BJ (cell line): ENCODE data around the gene MFSD2A. TPM values are rescaled to one million over a fixed set of nuclear protein-coding genes. Genes with fewer than 3 reads are reported as not detected.

Experiments used
- CTCF ChIA-PET: fragments of 350-600 bp; formaldehyde crosslinking; extraction: SDS; loops from one replicate; lab custom pipeline; 2021; ENCODE audit warnings: antibody characterized with exemption, inconsistent platforms; lab: Yijun Ruan, JAX
- POLR2A ChIA-PET: fragments of 300-600 bp; sonication (Branson Sonifier 250); formaldehyde crosslinking; extraction: SDS; loops from one replicate; lab custom pipeline; 2021; ENCODE audit warnings: antibody characterized with exemption; lab: Charles Lee
- DNase-seq: peaks from one replicate; pipeline ENCODE4 v3.0.0-alpha.2; 2011; ENCODE audit warnings: low read depth
- H3K27me3 ChIP-seq: 2 replicates; pipeline ENCODE4 v1.6.0; 2011; ENCODE audit warnings: low read length; ENCODE audit not compliant: control insufficient read depth, insufficient read depth
- H3K36me3 ChIP-seq: 2 replicates; pipeline ENCODE4 v1.5.1; 2011; ENCODE audit warnings: low read length; ENCODE audit not compliant: control insufficient read depth, insufficient read depth
- H3K4me3 ChIP-seq: 2 replicates; pipeline ENCODE4 v1.5.1; 2011; ENCODE audit warnings: low read depth, mild to moderate bottlenecking, control low read depth, low read length
- CTCF ChIP-seq: IDR thresholded peaks from 2 replicates; pipeline ENCODE4 v1.5.1; 2011; ENCODE audit warnings: low read depth, mild to moderate bottlenecking, control low read depth, inconsistent platforms, low read length, moderate library complexity; ENCODE audit not compliant: insufficient read depth
- polyA minus RNA-seq: library from RNA; depleted of rRNA, polyadenylated mRNA; stranded (reverse); fragments of >200 nt; gene quantifications from 2 replicates; pipeline ENCODE4 v1.2.3, GENCODE V29; 2011; rRNA and poly(A)+ RNA removed
- polyA plus RNA-seq: library from polyadenylated mRNA; depleted of rRNA; stranded (reverse); fragments of >200 nt; gene quantifications from 2 replicates; pipeline ENCODE4 v1.2.3, GENCODE V29; 2011; rRNA removed

Gene MFSD2A
- polyA plus RNA-seq = 0.94 and 2.0 TPM in 2 replicates
- polyA minus RNA-seq = 1.4 and 2.2 TPM in 2 replicates

- H3K27me3 ChIP-seq = no peaks in the 10 kb centered on the region
- TF ChIP-seq CTCF = no peak
- peak within 1 kb of the TSS; percentile 52 for H3K4me3 ChIP-seq
- peak; percentile 52 for DNase-seq
- ChIA-PET CTCF (interaction anchor here (1.2 to 9.2 kb wide), 8 partner anchors 12 to 78 kb away, joined by 3 to 47 read pairs (median 6); partner anchors contain the start of gene MYCL), POLR2A (no interaction called here)
- H3K36me3 ChIP-seq = no peaks in the 10 kb centered on the region
These were observed at the start of gene MFSD2A for GRCh38 chr1:39954870-39955546. Gene MFSD2A (plus strand): TSS chr1:39955145. CDS start chr1:39955293, 148 bp downstream.

GRCh38 chr1:39905172-39905571, 49.8 kb upstream of the MFSD2A start:
- no peak for TF ChIP-seq CTCF
- H3K4me3 ChIP-seq = no peak overlapping the region
- H3K27me3 ChIP-seq = peaks cover 7% of the 10 kb centered on the region
- no peaks in the 10 kb centered on the region for H3K36me3 ChIP-seq
- no peak for DNase-seq
- POLR2A ChIA-PET = no interaction called here
- CTCF ChIA-PET = interaction anchor here (1.0 to 1.2 kb wide), 2 partner anchors 89 to 106 kb away, joined by 3 read pairs; no protein-coding TSS in a partner anchor

- CTCF ChIA-PET = interaction anchor here (1.0 to 3.1 kb wide), 4 partner anchors 11 to 67 kb away, joined by 3 to 19 read pairs (median 6); partner anchors contain the start of gene TRIT1
- Histone ChIP-seq H3K27me3 (peaks cover 4% of the 10 kb centered on the region), H3K4me3 (no peak overlapping the region), H3K36me3 (no peaks in the 10 kb centered on the region)
- no peak for TF ChIP-seq CTCF
- POLR2A ChIA-PET = interaction anchor here (0.5 kb wide), 1 partner anchor 96 kb away, joined by 14 read pairs; no protein-coding TSS in a partner anchor
- DNase-seq = no peak
These were observed 47.2 kb upstream of the MFSD2A start for GRCh38 chr1:39907528-39908453.

GRCh38 chr1:39908534-39908933, 46.4 kb upstream of the MFSD2A start:
- ChIA-PET POLR2A (no interaction called here), CTCF (interaction anchor here (1.1 to 3.1 kb wide), 3 partner anchors 10 to 66 kb away, joined by 3 to 19 read pairs (median 6); partner anchors contain the start of gene TRIT1)
- H3K27me3 ChIP-seq = peaks cover 2% of the 10 kb centered on the region; the same call in 1 of the 2 replicates
- TF ChIP-seq CTCF = no peak
- no peak for DNase-seq
- no peaks in the 10 kb centered on the region for H3K36me3 ChIP-seq
- no peak overlapping the region for H3K4me3 ChIP-seq
